ENCODE data around the gene APOD.

- TF ChIP-seq CTCF (IDR thresholded peaks at IDR 0.05; ENCODE audit: low read length), result no peak
- no peak for TF ChIP-seq EZH2 (optimal IDR thresholded peaks at IDR 0.05; ENCODE audit: low read depth, low read length)
Measured at GRCh38 chr3:195551381-195551978, 32.3 kb downstream of the APOD start.

Measured in MM.1S (cell line).